Kidney epithelial cell (primary cell): Measurements from ENCODE around the gene ZBP1. TPM values are rescaled to one million over a fixed set of nuclear protein-coding genes. Genes with fewer than 3 reads are reported as not detected.

ENCODE experiments used
- DNase-seq: peaks from one replicate; pipeline ENCODE4 v3.0.0-alpha.2; 2010; ENCODE audit warnings: low read depth
- H3K27me3 ChIP-seq: 2 replicates; pipeline ENCODE4 v1.6.0; 2011; ENCODE audit warnings: low read length; ENCODE audit not compliant: control insufficient read depth, insufficient read depth
- H3K36me3 ChIP-seq: 2 replicates; pipeline ENCODE4 v1.5.1; 2011; ENCODE audit warnings: low read length; ENCODE audit not compliant: control insufficient read depth, insufficient read depth
- H3K4me3 ChIP-seq: 2 replicates; pipeline ENCODE4 v1.5.1; 2011; ENCODE audit warnings: low read depth, mild to moderate bottlenecking, control low read depth, low read length
- CTCF ChIP-seq: IDR thresholded peaks from 2 replicates; pipeline ENCODE4 v1.5.1; 2011; ENCODE audit warnings: mild to moderate bottlenecking, moderate library complexity, low read length, control low read depth, inconsistent platforms; ENCODE audit not compliant: insufficient read depth, poor library complexity, severe bottlenecking
- total RNA-seq: library from RNA; depleted of rRNA; stranded (reverse); fragments of >200 nt; gene quantifications from 2 replicates; pipeline ENCODE4 v1.2.3, GENCODE V29; 2015

ZBP1 gene
- total RNA-seq, 1 donor from 2014 or later: not detected

GRCh38 chr20:57570145-57570850, 49.9 kb downstream of the ZBP1 start:
- Histone ChIP-seq H3K36me3 (no peaks in the 10 kb centered on the region), H3K27me3 (peaks cover 55% of the 10 kb centered on the region), H3K4me3 (no peak overlapping the region)
- DNase-seq: no peak
- no peak for TF ChIP-seq CTCF

DNA sequence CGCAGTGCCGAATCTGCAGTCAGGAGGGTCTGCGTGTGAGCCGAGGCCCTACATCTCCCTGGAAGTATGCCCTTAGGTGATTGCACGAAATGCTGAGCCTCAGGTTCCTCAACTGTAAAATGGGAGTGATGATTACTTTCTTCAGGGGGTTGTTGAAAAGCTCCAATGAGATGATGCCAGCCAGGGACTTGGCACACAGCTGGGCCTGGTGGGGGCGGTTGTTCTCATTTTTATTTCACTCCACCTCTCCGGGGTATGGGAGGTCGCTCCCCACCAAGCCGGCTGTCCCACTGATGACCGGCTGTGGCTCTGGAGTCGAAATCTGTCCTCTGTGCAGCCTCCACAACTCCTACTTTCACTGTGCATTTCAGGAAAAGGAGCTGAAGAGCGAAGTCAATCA, 51.3 kb downstream of the ZBP1 start:
- no peak for DNase-seq
- H3K4me3 ChIP-seq: no peak overlapping the region
- peaks cover 49% of the 10 kb centered on the region for H3K27me3 ChIP-seq
- no peak for TF ChIP-seq CTCF
- no peaks in the 10 kb centered on the region for H3K36me3 ChIP-seq

GRCh38 chr20:57568088-57568896, 51.9 kb downstream of the ZBP1 start:
- Histone ChIP-seq H3K27me3 (peaks cover 42% of the 10 kb centered on the region), H3K4me3 (no peak overlapping the region), H3K36me3 (no peaks in the 10 kb centered on the region)
- TF ChIP-seq CTCF: no peak
- DNase-seq: no peak

- Histone ChIP-seq H3K36me3 (no peaks in the 10 kb centered on the region), H3K27me3 (peaks cover 35% of the 10 kb centered on the region), H3K4me3 (no peak overlapping the region)
- no peak for DNase-seq
- TF ChIP-seq CTCF: no peak
Observed at GRCh38 chr20:57567471-57568079, 52.7 kb downstream of the ZBP1 start.

GRCh38 chr20:57566803-57567459, 53.3 kb downstream of the ZBP1 start:
- Histone ChIP-seq H3K27me3 (peaks cover 29% of the 10 kb centered on the region), H3K4me3 (no peak overlapping the region), H3K36me3 (no peaks in the 10 kb centered on the region)
- no peak for DNase-seq
- TF ChIP-seq CTCF: no peak
